IPS-NIHi11 (cell line): ENCODE results near the gene SAP30L.

Experiments
- DNase-seq: peaks from one replicate; pipeline ENCODE4 v3.0.0; 2012; ENCODE audit warnings: mixed read lengths, low spot score

The SAP30L gene

DNA sequence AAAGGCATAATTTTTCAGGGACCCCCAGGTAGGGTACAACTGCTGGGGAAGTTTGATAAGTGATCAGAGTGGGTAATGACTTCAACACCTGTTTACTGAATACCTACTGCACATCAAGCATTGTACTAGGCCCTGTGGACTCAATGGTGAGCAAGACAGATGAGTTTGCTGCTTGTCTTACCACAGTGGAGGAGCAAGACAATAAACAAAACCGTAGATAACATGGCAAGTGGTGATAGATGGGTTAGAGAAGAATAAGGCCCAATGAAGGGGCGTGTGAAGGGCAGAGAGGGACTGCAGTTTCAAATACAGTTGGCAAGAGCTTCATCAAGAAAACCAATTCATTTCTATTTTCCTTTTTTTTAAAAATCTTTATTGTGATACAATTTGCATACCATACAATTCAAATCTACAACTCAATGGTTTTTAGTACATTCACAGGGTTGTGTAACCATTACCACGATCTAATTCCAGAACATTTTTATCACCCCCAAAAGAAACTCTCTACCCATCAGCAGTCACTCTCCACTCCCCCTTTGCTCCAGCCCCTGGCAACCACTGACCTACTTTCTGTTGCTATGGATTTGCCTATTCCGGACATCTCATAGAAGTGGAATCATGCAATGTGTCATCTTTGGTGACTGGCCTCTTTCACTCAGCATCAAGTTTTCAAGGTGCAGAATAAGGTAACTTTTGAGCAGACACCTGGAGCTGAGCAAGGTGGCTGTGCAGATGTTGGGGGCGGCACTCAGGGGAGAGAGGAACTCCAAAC is 64.2 kb downstream of the SAP30L start:
- no peak for DNase-seq
